IMR-90 (cell line): ENCODE results near the gene WNK3. TPM values are rescaled to one million over a fixed set of nuclear protein-coding genes. Genes with fewer than 3 reads are reported as not detected.

Experiments used
- ATAC-seq: fragments of 200-7000 bp; cut with Tn5 transposase; 2 replicates; pipeline ENCODE4 v1.9.1; 2020; ENCODE audit warnings: low read depth, mild to moderate bottlenecking, moderate library complexity
- BruUV-seq: library from RNA; stranded (reverse); fragments of 400-500 nt; replicated peaks from 2 replicates; lab custom pipeline; 2021; lab: Mats Ljungman, UMichigan
- CTCF ChIA-PET: fragments of 300-600 bp; formaldehyde crosslinking; extraction: SDS; loops from one replicate; lab custom pipeline; 2021; ENCODE audit warnings: antibody characterized with exemption; lab: Yijun Ruan, JAX
- POLR2A ChIA-PET: fragments of 300-600 bp; sonication (Branson Sonifier 250); formaldehyde crosslinking; loops from one replicate; lab custom pipeline; 2022; ENCODE audit warnings: antibody characterized with exemption; ENCODE audit not compliant: unreplicated experiment; lab: Charles Lee
- DNase-seq: peaks from one replicate; pipeline ENCODE4 v3.0.0; 2013
- H2AFZ ChIP-seq: replicated peaks from 2 replicates; pipeline ENCODE3; 2013; ENCODE audit warnings: low read length, mild to moderate bottlenecking; ENCODE audit not compliant: poor library complexity
- H2AK5ac ChIP-seq: 2 replicates; pipeline ENCODE4 v1.6.1; 2013; ENCODE audit warnings: low read depth, low read length, inconsistent platforms
- H2AK9ac ChIP-seq: replicated peaks from 2 replicates; pipeline ENCODE3; 2013; ENCODE audit warnings: mild to moderate bottlenecking, low read depth, low read length, moderate library complexity; ENCODE audit not compliant: poor library complexity
- H2BK120ac ChIP-seq: 2 replicates; pipeline ENCODE4 v1.6.1; 2013; ENCODE audit warnings: low read depth, low read length, inconsistent platforms
- H2BK15ac ChIP-seq: 3 replicates; pipeline ENCODE4 v1.6.1; 2013; ENCODE audit warnings: low read depth, low read length, inconsistent platforms
- H2BK20ac ChIP-seq: 2 replicates; pipeline ENCODE4 v1.6.1; 2013; ENCODE audit warnings: low read depth, mild to moderate bottlenecking, inconsistent platforms, low read length, moderate library complexity
- H2BK5ac ChIP-seq: 2 replicates; pipeline ENCODE4 v1.6.1; 2013; ENCODE audit warnings: mild to moderate bottlenecking, low read depth, low read length, inconsistent platforms; ENCODE audit not compliant: poor library complexity, severe bottlenecking
- H3K14ac ChIP-seq: replicated peaks from 2 replicates; pipeline ENCODE4 v1.6.1; 2013; ENCODE audit warnings: low read depth, low read length, inconsistent platforms
- H3K18ac ChIP-seq: 2 replicates; pipeline ENCODE4 v1.6.1; 2013; ENCODE audit warnings: low read depth, low read length, control low read depth
- H3K23ac ChIP-seq: 2 replicates; pipeline ENCODE4 v1.6.1; 2013; ENCODE audit warnings: low read depth, low read length, inconsistent platforms
- H3K27ac ChIP-seq: 2 replicates; pipeline ENCODE4 v1.5.1; 2013; ENCODE audit warnings: mild to moderate bottlenecking, control low read depth, low read length; ENCODE audit not compliant: insufficient read depth
- H3K27me3 ChIP-seq: 2 replicates; pipeline ENCODE4 v1.6.1; 2013; ENCODE audit warnings: low read length; ENCODE audit not compliant: control insufficient read depth, insufficient read depth
- H3K36me3 ChIP-seq: 2 replicates; pipeline ENCODE4 v1.6.1; 2013; ENCODE audit warnings: low read length, mixed read lengths; ENCODE audit not compliant: control insufficient read depth, insufficient read depth
- H3K4ac ChIP-seq: 2 replicates; pipeline ENCODE4 v1.6.1; 2013; ENCODE audit warnings: low read depth, low read length, inconsistent platforms
- H3K4me1 ChIP-seq: 2 replicates; pipeline ENCODE4 v1.6.1; 2013; ENCODE audit warnings: low read length, mixed read lengths; ENCODE audit not compliant: control insufficient read depth, insufficient read depth
- H3K4me2 ChIP-seq: 2 replicates; pipeline ENCODE4 v1.6.1; 2013; ENCODE audit warnings: low read depth, mild to moderate bottlenecking, control low read depth, low read length, moderate library complexity
- H3K4me3 ChIP-seq: 2 replicates; pipeline ENCODE4 v1.5.1; 2013; ENCODE audit warnings: low read depth, mild to moderate bottlenecking, control low read depth, low read length, moderate library complexity; ENCODE audit not compliant: insufficient read depth
- H3K56ac ChIP-seq: 2 replicates; pipeline ENCODE4 v1.6.1; 2013; ENCODE audit warnings: low read length, inconsistent platforms; ENCODE audit not compliant: insufficient read depth; ENCODE audit errors: extremely low read depth
- H3K79me1 ChIP-seq, 2 experiments: 2 replicates each; pipeline ENCODE4 v1.6.1; 2013; ENCODE audit warnings: low read length in 2 of 2, inconsistent platforms in 1 of 2, low read depth in 1 of 2
- H3K9ac ChIP-seq: 2 replicates; pipeline ENCODE4 v1.6.1; 2013; ENCODE audit warnings: low read depth, low read length, control low read depth
- H3K9me1 ChIP-seq: 2 replicates; pipeline ENCODE4 v1.6.1; 2013; ENCODE audit warnings: low read length, inconsistent platforms; ENCODE audit not compliant: insufficient read depth
- H3K9me3 ChIP-seq: 2 replicates; pipeline ENCODE4 v1.6.1; 2013; ENCODE audit warnings: low read length; ENCODE audit not compliant: control insufficient read depth, insufficient read depth
- H4K20me1 ChIP-seq: 2 replicates; pipeline ENCODE4 v1.6.1; 2013; ENCODE audit warnings: low read length, inconsistent platforms; ENCODE audit not compliant: insufficient read depth
- H4K5ac ChIP-seq: 2 replicates; pipeline ENCODE4 v1.6.1; 2013; ENCODE audit warnings: mild to moderate bottlenecking, low read depth, low read length, control low read depth
- H4K8ac ChIP-seq, 2 experiments: 2 replicates each; pipeline ENCODE4 v1.6.1; 2013; ENCODE audit warnings: low read depth in 2 of 2, low read length in 2 of 2, control low read depth in 1 of 2, inconsistent platforms in 1 of 2
- H4K91ac ChIP-seq: 2 replicates; pipeline ENCODE4 v1.6.1; 2013; ENCODE audit warnings: low read depth, low read length, inconsistent platforms; ENCODE audit not compliant: insufficient read depth
- CHD1 ChIP-seq: IDR thresholded peaks from 2 replicates; pipeline ENCODE4 v1.6.1; 2012; ENCODE audit warnings: low read depth, low read length, improper control_type of control experiment
- CTCF ChIP-seq: conservative IDR thresholded peaks from 2 replicates; pipeline ENCODE4 v1.5.1; 2012; ENCODE audit warnings: mild to moderate bottlenecking, low read depth, low read length, improper control_type of control experiment
- ELK1 ChIP-seq: fragments of 150-350 bp; IDR thresholded peaks from 2 replicates; pipeline ENCODE4 v1.6.1; 2016; ENCODE audit warnings: low read depth, mild to moderate bottlenecking, low read length, moderate library complexity, borderline replicate concordance
- MAFK ChIP-seq: IDR thresholded peaks from 2 replicates; pipeline ENCODE4 v1.6.1; 2012; ENCODE audit warnings: low read depth, low read length, improper control_type of control experiment
- MAZ ChIP-seq: IDR thresholded peaks from 2 replicates; pipeline ENCODE4 v1.6.1; 2012; ENCODE audit warnings: low read depth, mild to moderate bottlenecking, low read length, improper control_type of control experiment, moderate library complexity, borderline replicate concordance
- POLR2A ChIP-seq: IDR thresholded peaks from 2 replicates; pipeline ENCODE4 v1.6.1; 2012; ENCODE audit warnings: mild to moderate bottlenecking, low read depth, low read length
- RAD21 ChIP-seq: IDR thresholded peaks from 2 replicates; pipeline ENCODE4 v1.6.1; 2012; ENCODE audit warnings: low read length, improper control_type of control experiment
- RFX5 ChIP-seq: IDR thresholded peaks from 2 replicates; pipeline ENCODE4 v1.8.0; 2012; ENCODE audit warnings: low read depth, mild to moderate bottlenecking, low read length, moderate library complexity
- USF2 ChIP-seq: fragments of 150-350 bp; IDR thresholded peaks from 2 replicates; pipeline ENCODE4 v1.6.1; 2017; ENCODE audit warnings: mild to moderate bottlenecking, antibody characterized with exemption, low read length, low read depth
- WGBS, 2 experiments: methylation state at CpG; one replicate each; pipeline versions ENCODE4 v1.1.5 to v1.1.7; 2013; ENCODE audit warnings: missing lambda C conversion rate in 2 of 2; ENCODE audit not compliant: insufficient read length in 1 of 2; ENCODE audit errors: extremely low coverage in 2 of 2; 5-methylcytosine and 5-hydroxymethylcytosine counted together
- dilution Hi-C: fragments of 300-500 bp; cut with HindIII; formaldehyde crosslinking; loops from one replicate; pipeline ENCODE4 v1.14.3; 2018; ENCODE audit warnings: low sequenced_read_pairs; ENCODE audit not compliant: unreplicated experiment
- in situ Hi-C: fragments of 300-500 bp; cut with MboI; formaldehyde crosslinking; loops from 3 replicates; pipeline ENCODE4 v1.14.3; 2019; ENCODE audit warnings: low sequenced_read_pairs, inconsistent platforms, mixed read lengths
- intact Hi-C: fragments of 100-400 bp; cut with micrococcal nuclease; formaldehyde crosslinking; loops from 2 replicates; pipeline ENCODE4 v1.10.0; 2022
- polyA plus RNA-seq, 3 experiments: library from polyadenylated mRNA; depleted of rRNA; stranded (reverse); fragments of >200 nt; gene quantifications; 2 replicates each; pipeline ENCODE4 v1.2.3, GENCODE V29; 2012; ENCODE audit warnings: low replicate concordance in 1 of 3
- total RNA-seq: library from RNA; depleted of rRNA; stranded (reverse); fragments of >200 nt; gene quantifications from 2 replicates; pipeline ENCODE4 v1.2.3, GENCODE V29; 2012

WNK3 gene
- total and polyA plus RNA-seq, 2 of the 4 experiments (the other 2 are of a cell fraction): 0.15 to 1.4 TPM

- intact Hi-C loops (no loop called here), in situ Hi-C loops (no loop called here), dilution Hi-C loops (no loop called here)
- Histone ChIP-seq H3K56ac (no peak overlapping the region), H3K4me1 (no peaks in the 10 kb centered on the region), H3K4ac (no peak overlapping the region), H4K20me1 (no peaks in the 10 kb centered on the region), H3K9ac (no peak overlapping the region), H2BK5ac (no peak overlapping the region), H3K4me2 (no peak overlapping the region), H2AK9ac (no peak overlapping the region), H2BK120ac (no peak overlapping the region), H3K27me3 (no peaks in the 10 kb centered on the region), H3K36me3 (no peaks in the 10 kb centered on the region), H3K79me1 (no peaks in the 10 kb centered on the region), H3K18ac (no peak overlapping the region), H3K4me3 (no peak overlapping the region), H3K9me3 (no peaks in the 10 kb centered on the region), H3K27ac (no peak overlapping the region), H4K5ac (no peak overlapping the region), H3K14ac (no peak overlapping the region), H3K9me1 (no peaks in the 10 kb centered on the region), H2BK20ac (no peak overlapping the region), H4K91ac (no peak overlapping the region), H4K8ac (no peak overlapping the region), H2AFZ (no peak overlapping the region), H2BK15ac (no peak overlapping the region), H3K23ac (no peak overlapping the region), H2AK5ac (no peak overlapping the region)
- no TSS peak for BruUV-seq
- ChIA-PET CTCF (interaction anchor here (0.6 kb wide), 2 partner anchors 41 to 70 kb away, joined by 4 read pairs; no protein-coding TSS in a partner anchor), POLR2A (no interaction called here)
- no CpG with 5 or more reads among the region's 1 CpG for WGBS, 2 experiments
- no peak for TF ChIP-seq RAD21
- no peak for TF ChIP-seq CTCF
- TF ChIP-seq MAFK: no peak
- TF ChIP-seq POLR2A: no peak
- no peak for TF ChIP-seq ELK1
- no peak for TF ChIP-seq RFX5
- TF ChIP-seq USF2: no peak
- no peak for TF ChIP-seq CHD1
- TF ChIP-seq MAZ: no peak
- ATAC-seq: no peak
- no peak for DNase-seq
Measured at GRCh38 chrX:54320067-54320466, 37.8 kb downstream of the WNK3 start.
